Ovary (tissue), 3 donors: ENCODE measurements around the gene ANO2.

Experiments
- EP300 ChIP-seq: sonication (generic); formaldehyde crosslinking; IDR thresholded peaks from one replicate; pipeline ENCODE4 v1.6.1; 2017; ENCODE audit warnings: antibody characterized with exemption
- POLR2A ChIP-seq: fragments of 450-650 bp; IDR thresholded peaks from one replicate; pipeline ENCODE4 v1.6.1; 2017; ENCODE audit warnings: antibody characterized with exemption, mild to moderate bottlenecking, moderate library complexity
- TF ChIP-seq, protein P1 (sequence below), 3 donors: fragments of 450-650 bp in 2 of 3; fragments of 200-600 bp in 1 of 3; IDR thresholded peaks; one replicate each; pipeline versions ENCODE4 v1.5.1 to v1.8.0; 2016 to 2022; ENCODE audit warnings: antibody characterized with exemption in 3 of 3, mild to moderate bottlenecking in 1 of 3
- donor health status: DM: no; HTN: no; CAD: no.

DNA sequence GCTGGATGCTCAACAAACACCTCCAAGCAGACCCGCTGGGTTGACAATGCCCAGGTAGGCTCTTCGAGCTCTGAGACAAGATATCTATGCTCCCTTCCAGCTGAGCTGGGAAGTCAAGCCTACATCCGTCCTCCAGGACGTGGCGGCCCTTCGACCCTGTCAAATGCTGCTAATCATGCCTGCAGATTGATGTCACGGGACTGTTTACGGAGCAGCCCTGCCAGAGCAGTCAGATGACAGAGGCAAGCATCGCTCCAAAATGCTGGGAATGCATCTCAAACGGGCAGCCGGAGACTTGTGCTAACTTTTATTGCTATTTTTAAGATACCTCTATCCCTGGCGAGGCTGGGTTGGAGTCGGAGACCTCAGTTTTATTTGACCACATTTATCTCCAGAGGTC is 373.9 kb downstream of the ANO2 start:
- TF ChIP-seq, protein P1, sequence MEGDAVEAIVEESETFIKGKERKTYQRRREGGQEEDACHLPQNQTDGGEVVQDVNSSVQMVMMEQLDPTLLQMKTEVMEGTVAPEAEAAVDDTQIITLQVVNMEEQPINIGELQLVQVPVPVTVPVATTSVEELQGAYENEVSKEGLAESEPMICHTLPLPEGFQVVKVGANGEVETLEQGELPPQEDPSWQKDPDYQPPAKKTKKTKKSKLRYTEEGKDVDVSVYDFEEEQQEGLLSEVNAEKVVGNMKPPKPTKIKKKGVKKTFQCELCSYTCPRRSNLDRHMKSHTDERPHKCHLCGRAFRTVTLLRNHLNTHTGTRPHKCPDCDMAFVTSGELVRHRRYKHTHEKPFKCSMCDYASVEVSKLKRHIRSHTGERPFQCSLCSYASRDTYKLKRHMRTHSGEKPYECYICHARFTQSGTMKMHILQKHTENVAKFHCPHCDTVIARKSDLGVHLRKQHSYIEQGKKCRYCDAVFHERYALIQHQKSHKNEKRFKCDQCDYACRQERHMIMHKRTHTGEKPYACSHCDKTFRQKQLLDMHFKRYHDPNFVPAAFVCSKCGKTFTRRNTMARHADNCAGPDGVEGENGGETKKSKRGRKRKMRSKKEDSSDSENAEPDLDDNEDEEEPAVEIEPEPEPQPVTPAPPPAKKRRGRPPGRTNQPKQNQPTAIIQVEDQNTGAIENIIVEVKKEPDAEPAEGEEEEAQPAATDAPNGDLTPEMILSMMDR (IDR thresholded peaks at IDR 0.05), result no peak
- TF ChIP-seq POLR2A, result no peak
- no peak for TF ChIP-seq EP300
